ENCODE data around the gene MGLL.

Gene MGLL

DNA sequence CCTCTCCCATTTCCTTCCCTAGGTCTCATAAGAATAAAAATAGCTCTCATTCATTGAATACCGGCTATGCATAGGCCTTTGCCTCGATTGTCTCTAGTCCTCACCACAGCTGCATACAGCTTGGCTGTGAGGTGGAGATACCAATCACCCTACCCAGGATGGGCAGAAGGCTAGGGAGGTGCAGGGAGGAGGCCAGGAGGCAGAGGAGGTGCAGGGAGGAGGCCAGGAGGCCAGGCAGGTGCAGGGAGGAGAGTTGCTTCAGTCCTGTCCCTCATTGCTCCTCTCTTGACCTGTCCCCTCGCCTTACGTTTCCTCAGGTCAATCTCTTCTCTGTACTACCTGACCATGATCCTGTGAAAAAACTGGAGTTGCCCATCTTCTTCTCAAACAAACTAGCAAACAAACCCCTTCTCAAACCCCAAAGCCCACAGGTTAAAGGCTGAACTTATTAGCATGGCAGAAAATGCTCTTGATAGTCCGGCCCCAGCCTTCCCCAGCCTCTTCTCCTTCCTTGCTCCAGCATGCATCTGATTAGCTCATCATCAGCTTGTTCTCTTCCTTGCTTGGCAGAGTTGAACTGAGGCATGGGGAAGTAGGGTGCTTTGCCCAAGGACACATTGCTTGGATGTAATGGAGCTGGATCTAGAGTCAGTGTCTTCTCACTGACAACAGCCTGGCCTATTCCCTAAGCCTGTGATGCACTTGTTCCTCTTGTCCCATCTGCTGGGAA, 177.5 kb downstream of the MGLL start:
- DNase-seq: no peak

DNA sequence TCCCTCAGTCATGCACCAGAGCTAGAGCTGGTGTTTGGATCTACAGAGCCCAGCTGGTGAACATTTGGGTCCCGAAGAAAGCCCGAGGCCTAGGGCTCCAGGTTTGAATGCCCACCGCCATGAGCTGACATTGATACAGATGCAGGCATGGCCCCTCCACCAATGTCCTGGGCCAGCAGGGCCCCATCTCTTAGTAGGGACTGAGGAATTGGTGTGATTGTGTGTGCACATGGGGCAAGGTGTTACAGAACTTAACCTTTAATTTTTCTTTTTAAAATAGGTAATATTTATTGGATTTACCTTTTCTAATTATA, 182.3 kb downstream of the MGLL start:
- no peak for DNase-seq

DNA sequence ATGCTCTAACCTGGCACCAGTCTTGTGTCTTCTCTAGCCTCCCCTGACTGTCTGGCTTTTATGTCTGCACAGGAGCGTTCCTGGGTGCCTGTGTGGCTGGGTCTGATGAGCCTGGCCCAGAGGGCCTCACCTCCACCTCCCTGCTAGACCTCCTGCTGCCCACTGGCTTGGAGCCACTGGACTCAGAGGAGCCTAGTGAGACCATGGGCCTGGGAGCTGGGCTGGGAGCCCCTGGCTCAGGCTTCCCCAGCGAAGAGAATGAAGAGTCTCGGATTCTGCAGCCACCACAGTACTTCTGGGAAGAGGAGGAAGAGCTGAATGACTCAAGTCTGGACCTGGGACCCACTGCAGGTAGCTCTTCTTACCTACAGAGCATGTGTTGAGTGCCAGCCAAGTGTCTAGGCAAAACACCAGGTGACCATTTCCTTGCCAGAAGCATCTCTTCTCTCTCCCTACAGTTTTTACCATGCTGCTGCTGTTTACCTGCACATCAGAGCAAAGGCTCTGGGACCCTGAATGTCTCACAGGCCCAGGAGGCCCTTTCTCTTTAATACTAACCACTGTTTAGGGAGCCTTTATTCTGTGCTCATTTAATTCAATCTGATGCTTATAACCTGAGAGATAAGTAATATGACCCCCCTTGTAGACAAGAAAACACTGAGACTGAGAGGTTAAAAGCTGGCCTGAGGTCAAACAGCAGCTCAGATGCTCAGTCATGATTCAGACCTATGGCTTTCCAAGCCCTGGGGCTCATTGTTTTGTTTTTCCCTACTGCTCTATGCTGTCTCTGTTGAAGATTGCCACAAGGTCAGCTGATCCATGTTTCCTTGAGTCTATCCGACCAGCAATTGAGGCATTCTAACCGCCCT, 182.9 kb downstream of the MGLL start:
- DNase-seq: no peak

Data from NCI-H1694 treated with DMSO at 0.1 percent for 48 hours (cell line).